NCI-H2196 treated with DMSO at 0.1 percent for 48 hours (cell line): ENCODE data around the gene ISLR.

Experiments used
- DNase-seq: peaks from one replicate; lab custom pipeline; 2025; ENCODE audit not compliant: unreplicated experiment; lab: John Stamatoyannopoulos, UW

Gene ISLR, protein sequence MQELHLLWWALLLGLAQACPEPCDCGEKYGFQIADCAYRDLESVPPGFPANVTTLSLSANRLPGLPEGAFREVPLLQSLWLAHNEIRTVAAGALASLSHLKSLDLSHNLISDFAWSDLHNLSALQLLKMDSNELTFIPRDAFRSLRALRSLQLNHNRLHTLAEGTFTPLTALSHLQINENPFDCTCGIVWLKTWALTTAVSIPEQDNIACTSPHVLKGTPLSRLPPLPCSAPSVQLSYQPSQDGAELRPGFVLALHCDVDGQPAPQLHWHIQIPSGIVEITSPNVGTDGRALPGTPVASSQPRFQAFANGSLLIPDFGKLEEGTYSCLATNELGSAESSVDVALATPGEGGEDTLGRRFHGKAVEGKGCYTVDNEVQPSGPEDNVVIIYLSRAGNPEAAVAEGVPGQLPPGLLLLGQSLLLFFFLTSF

DNA sequence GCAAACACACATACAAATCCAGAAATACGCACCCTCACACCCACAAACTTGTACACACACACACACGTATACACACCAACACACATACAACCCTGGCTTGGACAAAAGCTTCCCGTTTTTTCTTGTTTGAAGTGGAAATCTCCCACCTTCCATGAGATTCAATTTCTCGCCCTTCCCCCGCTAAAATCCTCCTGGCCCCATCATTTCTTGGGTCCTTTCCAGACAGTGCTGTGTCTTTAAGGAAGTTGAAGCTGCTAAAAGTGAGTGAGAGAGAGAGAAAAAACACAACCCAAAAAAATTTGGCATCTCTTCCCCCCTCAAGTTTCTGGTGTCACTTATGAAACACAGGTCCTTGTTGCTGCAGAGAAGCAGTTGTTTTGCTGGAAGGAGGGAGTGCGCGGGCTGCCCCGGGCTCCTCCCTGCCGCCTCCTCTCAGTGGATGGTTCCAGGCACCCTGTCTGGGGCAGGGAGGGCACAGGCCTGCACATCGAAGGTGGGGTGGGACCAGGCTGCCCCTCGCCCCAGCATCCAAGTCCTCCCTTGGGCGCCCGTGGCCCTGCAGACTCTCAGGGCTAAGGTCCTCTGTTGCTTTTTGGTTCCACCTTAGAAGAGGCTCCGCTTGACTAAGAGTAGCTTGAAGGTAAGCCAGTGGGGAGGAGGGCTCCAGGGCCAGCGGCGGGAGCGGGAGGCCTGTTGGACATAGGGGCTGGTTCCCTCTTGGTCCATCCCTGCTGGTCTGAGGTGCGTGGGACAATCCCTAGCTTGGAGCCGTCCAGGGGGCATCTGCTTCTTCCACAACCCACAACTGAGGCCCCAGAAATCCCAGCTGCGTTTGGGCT is at the start of gene ISLR:
Gene ISLR (plus strand): TSS at position 331 of the 839 bp plus-strand sequence. CDS start 1,149 bp downstream, outside the sequence.
- DNase-seq, result no peak

DNA sequence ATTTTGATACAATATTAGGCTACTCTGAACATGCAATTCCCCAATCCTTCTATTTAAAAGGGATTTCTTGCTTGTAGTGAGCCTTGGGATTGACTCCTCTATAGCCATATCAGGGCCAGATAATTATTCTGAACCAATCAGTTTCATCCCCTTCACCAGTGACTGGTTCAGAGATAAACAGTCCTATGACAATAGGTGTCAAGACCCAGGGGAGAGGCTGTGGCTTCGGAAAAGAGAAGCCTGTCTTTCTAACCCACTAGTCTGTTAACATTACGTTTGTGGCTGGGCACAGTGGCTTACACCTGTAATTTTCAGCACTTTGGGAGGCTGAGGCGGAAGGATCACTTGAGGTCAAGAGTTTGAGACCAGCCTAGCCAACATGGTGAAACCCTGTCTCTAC is 49.3 kb upstream of the ISLR start:
- no peak for DNase-seq

DNA sequence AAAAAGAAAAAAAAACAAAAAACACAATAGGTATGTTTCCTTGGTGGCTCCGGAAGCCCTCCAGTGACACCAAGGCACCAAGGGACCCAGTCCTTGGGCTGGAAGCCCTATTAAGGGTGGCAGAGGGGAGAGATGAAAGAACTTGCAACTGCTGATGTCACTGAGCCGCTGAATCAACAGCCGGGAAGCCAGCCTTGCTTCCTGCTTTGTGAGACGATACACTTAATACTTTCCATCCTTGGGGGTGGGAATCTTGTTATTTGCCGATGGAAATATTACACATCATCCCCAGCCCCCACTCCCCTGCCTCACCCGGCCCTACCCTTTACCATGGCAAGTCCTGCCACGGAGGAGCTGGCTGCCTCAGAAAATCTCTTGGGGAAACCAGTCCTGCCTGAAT is 48.8 kb upstream of the ISLR start:
- no peak for DNase-seq

DNA sequence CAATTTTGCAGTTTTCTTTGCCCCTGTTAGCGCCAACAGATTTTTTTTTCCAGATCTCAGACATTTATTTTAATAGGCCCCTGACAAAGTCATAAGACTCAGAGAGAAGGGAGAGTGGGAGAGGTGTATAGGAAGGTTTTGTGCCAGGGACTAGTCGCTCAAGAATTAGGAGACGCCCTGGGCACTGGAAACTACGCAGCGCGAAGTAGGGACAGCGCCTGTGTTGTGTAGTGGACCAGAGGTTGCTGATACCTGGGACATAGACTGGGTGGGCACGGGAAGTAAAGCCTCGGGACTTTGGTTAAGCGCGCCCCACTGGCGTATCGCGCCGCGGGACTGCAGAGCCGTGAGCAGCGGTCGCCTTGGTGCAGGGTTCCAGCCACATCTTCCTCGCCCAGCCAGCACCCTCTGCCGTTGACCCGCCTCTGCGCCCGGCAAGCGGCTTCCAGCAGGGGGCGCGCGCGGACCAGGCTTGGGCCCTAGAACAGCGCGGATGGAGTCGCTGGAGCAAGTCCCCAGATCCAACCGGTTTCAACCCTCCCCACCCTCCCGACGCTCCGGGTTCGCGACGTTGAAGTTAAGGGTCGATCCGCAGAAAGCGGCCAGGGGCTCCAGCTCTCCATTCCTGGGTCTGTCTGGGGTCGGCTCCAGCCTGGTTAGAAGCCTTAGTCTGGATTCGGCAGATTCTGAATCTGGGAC is 46.1 kb upstream of the ISLR start:
- DNase-seq, result peak; percentile 66

DNA sequence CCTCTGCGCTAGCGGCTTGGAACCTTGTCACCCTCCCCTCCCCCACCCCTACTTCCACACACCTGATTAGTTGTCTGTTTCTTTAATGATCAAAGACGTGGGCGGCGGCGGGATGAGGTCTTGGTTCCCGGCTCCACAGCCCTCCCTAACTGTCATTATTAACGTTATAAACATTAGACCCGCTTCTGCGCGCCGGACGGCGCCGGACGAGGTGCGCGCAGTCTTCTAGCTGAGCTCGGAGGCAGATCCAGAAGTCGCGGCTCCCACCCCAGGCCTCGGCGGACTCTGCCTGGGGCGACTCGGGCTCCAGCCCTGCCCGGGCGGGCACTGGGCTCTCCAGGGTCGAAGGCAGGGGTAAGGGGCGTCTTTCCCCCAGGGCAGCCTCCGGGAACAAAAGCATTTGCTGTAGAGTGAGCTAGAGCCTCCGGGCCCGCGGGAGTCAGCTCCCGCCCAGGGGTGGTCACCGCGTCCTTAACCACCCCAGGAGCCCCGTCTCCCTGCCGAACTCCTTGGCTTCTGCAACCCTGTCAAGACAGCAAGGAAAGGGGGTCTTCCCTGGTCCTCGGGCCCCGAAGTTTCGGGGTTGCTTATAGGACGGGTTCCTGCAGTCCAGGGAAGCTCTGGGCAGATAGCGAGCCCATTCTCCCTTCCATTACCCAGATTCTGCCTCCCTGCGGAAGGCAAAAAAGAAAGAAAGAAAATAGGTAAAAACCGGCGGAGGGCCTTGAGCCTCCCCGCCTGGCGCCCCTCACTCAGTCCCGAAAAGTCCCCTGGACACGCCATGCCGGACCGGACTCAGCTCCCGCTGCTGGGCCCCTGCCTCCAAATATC is 45.3 kb upstream of the ISLR start:
- DNase-seq, result no peak

DNA sequence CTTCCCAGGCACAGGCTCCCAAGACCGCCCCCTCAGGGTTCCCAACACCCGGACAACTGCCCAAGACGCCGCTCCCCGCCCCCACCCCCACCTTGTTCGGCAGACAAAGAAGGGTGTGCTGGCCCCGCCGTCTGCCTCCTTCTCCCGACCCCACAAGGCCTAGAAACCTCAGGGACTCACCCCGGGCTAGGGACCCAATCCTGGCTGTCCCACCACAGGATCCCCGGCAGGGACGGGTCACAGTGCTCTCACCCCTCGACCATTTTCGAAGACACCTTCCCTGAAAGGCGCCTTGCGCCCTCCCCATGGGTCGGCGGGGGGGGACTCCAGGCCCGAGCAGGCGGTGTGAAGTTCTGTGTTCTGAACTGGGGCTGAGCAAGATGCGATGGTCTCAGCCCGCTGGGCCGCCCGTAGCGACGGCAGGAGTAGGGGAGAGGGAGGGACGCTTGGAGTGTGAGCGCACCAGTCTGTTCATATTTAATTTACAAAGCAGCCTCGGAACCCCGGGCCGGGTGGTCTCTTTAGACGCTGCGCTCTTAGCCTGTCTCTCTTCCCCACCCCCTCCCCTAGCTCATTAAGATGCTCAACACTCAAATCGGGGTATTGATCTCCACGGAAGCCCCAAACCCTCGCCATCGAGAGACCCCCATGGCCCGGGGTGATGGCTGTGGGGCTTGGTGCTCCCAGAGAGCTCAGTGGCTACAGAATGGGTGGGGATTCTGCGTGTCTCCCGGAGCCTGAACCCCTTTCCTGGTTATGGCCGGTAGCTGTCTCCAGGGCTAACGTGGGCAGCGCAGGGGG is 44.5 kb upstream of the ISLR start:
- no peak for DNase-seq

DNA sequence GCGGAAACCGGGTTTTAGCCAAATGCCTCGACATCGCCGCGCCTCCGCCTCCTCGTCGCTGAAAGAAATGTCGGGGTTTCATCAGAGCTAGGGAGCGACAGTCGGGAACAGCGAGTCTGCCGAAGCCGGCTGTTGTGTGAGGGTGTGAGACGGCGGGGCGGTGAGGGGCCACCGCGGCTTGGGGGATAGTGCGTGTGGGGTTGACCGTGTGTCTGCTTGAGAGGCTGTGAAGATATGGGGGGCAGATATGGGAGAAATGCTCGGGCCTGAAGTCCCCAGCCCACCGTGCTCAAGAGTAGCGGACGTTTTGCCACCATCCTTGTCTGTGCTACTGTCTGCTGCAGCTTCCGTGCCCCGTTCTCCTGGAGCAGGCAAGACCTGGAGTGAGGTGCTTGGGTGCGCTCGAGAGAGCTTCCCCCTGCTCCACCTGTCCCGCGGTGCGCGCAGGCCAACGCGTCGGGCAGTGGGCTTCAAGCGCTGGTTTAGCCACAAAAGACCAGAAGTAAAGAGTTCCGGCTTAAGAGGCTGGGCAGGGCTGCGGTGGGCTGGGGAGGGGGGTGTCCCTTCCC is 43.8 kb upstream of the ISLR start:
- DNase-seq, result no peak

DNA sequence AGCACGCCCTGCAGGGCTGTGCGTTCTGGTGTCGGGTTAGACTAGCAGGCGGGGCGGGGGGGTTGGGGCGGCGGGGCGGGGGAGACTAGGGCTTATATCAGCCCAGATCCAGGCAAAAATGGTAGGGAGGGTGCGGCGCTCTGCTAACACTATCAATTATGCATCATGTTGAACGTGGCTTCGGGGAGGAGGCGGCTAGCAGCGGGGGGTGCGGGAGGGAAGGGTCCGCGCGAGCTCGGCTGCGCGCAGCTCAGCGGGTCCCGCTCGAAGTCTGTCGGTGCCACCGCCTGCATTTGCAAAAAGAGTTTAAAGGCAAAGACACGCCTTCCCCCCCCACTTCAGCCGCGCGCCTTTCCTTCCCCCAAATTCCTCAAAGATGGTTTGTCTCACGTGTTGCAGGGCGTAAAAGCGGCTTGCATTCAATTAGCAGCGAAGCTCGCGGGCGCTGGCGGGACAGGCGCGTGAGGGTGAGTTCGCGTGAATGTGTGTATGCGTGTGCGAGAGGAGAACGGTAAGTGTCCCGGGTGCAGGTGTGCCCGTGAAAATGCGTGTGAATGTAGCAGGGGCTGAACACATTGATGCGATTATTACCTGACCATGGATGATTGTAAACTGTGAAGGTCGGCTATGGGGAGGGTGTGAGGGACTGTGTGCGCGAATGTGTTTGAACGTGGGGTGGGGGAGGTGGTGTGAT is 43.2 kb upstream of the ISLR start, which contains the start of gene ISLR2:
Gene ISLR2 (plus strand): TSS at position 432 of the 694 bp plus-strand sequence. CDS start 2,169 bp downstream, outside the sequence.
- DNase-seq, result no peak

DNA sequence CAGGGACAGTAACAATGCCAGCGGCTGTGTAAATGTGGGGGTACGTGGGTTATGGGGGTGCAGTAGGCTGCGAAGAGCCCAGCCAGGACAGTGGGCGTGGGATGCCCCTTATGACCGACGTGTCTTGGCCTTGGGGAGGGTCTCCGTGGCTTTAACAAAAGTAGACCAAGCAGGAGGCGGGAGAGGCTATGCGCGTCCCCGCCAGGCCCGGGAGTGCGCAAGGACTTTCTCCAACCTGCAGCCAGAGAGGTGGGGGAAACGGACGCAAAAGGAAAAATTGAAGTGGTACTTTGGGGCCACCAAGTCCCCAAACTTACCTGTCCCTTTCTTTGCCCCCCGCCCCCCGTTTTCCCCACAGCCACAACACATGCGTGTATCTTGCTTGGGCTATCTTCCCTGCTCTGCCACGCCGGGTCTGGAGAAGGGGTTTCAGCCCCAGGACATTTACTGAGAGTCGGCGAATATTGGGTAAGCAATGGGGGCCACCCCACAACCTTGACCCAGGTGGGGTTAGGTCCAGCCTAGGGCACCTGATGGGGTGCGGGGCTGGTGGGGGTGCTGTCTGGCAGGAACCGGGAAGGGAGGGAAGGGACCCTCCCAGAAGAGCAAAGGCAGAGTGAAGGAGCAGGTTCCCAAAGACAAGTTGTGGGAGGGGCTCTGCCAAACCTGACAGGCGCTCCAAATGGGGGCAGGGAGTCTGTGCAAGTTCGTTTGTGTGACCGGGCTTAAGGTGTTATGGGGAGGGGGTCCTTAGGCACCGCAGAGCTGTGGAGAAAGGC is 42.5 kb upstream of the ISLR start:
- no peak for DNase-seq

DNA sequence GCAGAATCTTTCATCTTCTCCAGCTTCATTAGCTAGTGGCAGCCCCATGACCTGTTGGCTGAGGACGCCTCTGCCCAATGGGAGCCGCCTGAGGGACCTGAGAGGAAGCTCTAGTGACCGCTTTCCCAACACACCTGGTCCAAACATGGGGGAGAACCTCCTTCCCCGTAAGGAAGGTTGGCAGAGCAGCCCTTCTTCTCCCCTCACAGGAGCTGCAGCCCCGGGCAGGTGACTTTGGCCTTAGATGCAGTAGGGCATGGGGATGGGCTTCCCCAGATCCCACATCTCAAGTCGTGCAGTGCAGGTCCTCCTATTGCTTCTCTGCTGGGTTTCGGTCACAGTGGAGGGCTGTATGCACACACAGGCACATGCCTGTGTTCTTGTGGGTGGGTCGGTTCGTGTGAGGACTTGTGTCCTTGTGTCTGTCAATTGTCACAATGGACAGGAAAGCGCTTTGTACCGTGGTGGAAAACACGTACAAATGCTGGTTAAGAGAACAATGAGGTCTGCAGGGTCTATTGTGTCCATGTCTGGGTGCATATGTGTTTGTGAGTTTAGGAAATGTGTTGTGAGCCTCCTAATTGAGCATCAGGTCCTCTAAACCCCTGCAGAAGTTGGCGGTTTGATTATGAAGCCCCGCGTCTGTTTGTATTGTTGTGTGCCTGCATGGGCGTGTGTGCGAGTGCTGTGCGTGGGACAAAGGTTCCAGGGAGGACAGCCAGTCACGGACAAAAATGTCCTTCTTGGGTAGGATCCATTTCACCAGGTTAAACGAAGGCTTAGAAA is 41.7 kb upstream of the ISLR start:
- DNase-seq, result no peak

DNA sequence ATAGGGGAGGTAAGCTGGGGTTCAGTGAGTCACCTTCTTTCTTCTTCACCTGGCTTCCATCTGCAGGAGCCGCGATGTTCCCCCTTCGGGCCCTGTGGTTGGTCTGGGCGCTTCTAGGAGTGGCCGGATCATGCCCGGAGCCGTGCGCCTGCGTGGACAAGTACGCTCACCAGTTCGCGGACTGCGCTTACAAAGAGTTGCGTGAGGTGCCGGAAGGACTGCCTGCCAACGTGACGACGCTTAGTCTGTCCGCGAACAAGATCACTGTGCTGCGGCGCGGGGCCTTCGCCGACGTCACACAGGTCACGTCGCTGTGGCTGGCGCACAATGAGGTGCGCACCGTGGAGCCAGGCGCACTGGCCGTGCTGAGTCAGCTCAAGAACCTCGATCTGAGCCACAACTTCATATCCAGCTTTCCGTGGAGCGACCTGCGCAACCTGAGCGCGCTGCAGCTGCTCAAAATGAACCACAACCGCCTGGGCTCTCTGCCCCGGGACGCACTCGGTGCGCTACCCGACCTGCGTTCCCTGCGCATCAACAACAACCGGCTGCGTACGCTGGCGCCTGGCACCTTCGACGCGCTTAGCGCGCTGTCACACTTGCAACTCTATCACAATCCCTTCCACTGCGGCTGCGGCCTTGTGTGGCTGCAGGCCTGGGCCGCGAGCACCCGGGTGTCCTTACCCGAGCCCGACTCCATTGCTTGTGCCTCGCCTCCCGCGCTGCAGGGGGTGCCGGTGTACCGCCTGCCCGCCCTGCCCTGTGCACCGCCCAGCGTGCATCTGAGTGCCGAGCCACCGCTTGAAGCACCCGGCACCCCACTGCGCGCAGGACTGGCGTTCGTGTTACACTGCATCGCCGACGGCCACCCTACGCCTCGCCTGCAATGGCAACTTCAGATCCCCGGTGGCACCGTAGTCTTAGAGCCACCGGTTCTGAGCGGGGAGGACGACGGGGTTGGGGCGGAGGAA is 40.5 kb upstream of the ISLR start:
- no peak for DNase-seq

DNA sequence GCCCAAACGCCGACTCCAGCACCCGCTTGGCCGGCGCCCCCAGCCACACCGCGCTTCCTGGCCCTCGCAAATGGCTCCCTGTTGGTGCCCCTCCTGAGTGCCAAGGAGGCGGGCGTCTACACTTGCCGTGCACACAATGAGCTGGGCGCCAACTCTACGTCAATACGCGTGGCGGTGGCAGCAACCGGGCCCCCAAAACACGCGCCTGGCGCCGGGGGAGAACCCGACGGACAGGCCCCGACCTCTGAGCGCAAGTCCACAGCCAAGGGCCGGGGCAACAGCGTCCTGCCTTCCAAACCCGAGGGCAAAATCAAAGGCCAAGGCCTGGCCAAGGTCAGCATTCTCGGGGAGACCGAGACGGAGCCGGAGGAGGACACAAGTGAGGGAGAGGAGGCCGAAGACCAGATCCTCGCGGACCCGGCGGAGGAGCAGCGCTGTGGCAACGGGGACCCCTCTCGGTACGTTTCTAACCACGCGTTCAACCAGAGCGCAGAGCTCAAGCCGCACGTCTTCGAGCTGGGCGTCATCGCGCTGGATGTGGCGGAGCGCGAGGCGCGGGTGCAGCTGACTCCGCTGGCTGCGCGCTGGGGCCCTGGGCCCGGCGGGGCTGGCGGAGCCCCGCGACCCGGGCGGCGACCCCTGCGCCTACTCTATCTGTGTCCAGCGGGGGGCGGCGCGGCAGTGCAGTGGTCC is 39.7 kb upstream of the ISLR start:
- no peak for DNase-seq

DNA sequence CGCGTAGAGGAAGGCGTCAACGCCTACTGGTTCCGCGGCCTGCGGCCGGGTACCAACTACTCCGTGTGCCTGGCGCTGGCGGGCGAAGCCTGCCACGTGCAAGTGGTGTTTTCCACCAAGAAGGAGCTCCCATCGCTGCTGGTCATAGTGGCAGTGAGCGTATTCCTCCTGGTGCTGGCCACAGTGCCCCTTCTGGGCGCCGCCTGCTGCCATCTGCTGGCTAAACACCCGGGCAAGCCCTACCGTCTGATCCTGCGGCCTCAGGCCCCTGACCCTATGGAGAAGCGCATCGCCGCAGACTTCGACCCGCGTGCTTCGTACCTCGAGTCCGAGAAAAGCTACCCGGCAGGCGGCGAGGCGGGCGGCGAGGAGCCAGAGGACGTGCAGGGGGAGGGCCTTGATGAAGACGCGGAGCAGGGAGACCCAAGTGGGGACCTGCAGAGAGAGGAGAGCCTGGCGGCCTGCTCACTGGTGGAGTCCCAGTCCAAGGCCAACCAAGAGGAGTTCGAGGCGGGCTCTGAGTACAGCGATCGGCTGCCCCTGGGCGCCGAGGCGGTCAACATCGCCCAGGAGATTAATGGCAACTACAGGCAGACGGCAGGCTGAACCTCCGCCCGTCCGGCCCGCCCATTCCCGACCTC is 39.0 kb upstream of the ISLR start:
- DNase-seq, result no peak

DNA sequence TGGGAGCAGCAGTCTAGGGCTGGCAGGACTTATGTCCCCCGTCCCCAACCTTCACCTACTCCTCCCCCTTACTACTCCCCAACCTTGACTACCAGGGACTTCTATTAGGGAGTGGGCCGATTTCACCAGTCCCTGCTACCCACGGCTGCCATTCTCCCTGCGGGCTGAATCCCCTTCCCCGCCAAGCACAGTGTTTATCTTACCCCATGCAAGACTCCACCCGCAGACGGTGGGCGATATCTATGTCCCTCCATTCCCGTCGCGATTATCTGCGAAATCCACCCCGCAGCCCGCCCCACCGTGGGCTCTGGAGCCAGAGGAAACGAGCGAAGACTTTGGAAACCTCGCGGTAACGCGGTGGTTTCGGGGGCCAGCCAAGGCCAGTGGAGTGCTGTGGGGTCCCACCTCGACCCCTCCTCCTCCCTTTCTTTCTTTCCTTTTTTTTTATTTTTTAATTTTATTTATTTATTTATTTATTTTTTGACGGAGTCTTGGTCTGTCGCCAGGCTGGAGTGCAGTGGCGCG is 38.4 kb upstream of the ISLR start:
- no peak for DNase-seq

DNA sequence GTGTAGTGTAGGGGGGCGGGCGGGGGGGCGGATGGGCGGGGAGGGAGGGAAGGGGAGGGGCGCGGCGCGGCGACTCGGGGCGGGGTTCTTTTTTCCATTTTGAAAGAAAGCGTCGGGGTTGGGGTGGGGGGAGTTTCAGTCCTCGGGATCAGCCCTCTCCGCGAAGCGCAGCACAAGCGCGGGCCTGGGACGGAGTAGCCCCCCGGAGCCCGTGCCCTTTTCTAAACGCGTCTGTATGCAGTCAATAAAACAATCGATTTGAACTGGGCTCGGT is 37.0 kb upstream of the ISLR start:
- no peak for DNase-seq
